ENCODE measurements around the gene SPDEF. TPM values are rescaled to one million over a fixed set of nuclear protein-coding genes. Genes with fewer than 3 reads are reported as not detected.

The SPDEF gene
- total RNA-seq, 4 donors from 2014 or later = not detected

DNA sequence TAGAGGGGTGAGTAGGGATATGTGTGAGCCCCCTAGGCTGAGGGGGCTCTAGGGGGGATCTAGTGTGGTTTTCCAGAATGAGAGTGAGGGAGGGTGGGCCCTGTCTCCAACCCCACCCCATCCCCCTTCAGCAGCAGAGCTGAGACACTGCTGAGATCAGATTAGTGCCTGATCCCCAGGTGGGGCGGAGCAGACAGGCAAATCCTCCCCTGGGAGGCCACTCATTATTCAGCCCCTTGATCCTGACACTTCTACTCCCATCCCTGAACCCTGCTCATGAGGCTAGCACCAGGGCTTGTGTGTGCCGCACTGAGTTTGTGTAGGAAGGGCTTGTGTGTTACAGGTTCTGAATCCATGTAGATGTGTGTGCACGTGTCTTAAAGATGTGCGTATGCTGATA is 42.5 kb downstream of the SPDEF start:
- no peak overlapping the region for H3K4me3 ChIP-seq
- DNase-seq (ENCODE audit: low spot score in 2 of 2) = no peak
- H3K9me3 ChIP-seq = peaks cover 0 to 15% (median 0%) of the 10 kb centered on the region in 4 donors
- WGBS, 2 donors = 93 to 95% methylated on average over 4 of the region's 4 CpGs
- peaks cover 0 to 16% (median 7%) of the 10 kb centered on the region in 4 donors for H3K4me1 ChIP-seq
- peaks cover 0 to 23% of the 10 kb centered on the region in 2 donors for H3K27me3 ChIP-seq
- peak overlapping the region in 1 of 4 donors; percentile 38 for H3K27ac ChIP-seq
- no peak for TF ChIP-seq POLR2A (IDR thresholded peaks at IDR 0.05)
- TF ChIP-seq EP300 (IDR thresholded peaks at IDR 0.05) = no peak
- TF ChIP-seq, protein P1, sequence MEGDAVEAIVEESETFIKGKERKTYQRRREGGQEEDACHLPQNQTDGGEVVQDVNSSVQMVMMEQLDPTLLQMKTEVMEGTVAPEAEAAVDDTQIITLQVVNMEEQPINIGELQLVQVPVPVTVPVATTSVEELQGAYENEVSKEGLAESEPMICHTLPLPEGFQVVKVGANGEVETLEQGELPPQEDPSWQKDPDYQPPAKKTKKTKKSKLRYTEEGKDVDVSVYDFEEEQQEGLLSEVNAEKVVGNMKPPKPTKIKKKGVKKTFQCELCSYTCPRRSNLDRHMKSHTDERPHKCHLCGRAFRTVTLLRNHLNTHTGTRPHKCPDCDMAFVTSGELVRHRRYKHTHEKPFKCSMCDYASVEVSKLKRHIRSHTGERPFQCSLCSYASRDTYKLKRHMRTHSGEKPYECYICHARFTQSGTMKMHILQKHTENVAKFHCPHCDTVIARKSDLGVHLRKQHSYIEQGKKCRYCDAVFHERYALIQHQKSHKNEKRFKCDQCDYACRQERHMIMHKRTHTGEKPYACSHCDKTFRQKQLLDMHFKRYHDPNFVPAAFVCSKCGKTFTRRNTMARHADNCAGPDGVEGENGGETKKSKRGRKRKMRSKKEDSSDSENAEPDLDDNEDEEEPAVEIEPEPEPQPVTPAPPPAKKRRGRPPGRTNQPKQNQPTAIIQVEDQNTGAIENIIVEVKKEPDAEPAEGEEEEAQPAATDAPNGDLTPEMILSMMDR (IDR thresholded peaks at IDR 0.05) = no peak
- no peaks in the 10 kb centered on the region for H3K36me3 ChIP-seq

GRCh38 chr6:34512738-34513115 is 43.4 kb downstream of the SPDEF start:
- Histone ChIP-seq H3K36me3 (no peaks in the 10 kb centered on the region), H3K27ac (peak overlapping the region in 1 of 4 donors; percentile 55), H3K4me3 (no peak overlapping the region), H3K27me3 (peaks cover 0 to 23% of the 10 kb centered on the region in 2 donors), H3K9me3 (peaks cover 0 to 18% (median 0%) of the 10 kb centered on the region in 4 donors), H3K4me1 (peaks cover 0 to 16% (median 7%) of the 10 kb centered on the region in 4 donors)
- peak in 1 of 2 donors; percentile 8 for DNase-seq (ENCODE audit: low spot score in 2 of 2)
- 60 to 71% methylated on average over 5 of the region's 5 CpGs for WGBS, 2 donors
- TF ChIP-seq, protein P1 (IDR thresholded peaks at IDR 0.05) = no peak
- TF ChIP-seq POLR2A (IDR thresholded peaks at IDR 0.05) (no peak), EP300 (IDR thresholded peaks at IDR 0.05) (no peak)

GRCh38 chr6:34511915-34512737 is 44.0 kb downstream of the SPDEF start:
- TF ChIP-seq POLR2A (IDR thresholded peaks at IDR 0.05) (no peak), EP300 (IDR thresholded peaks at IDR 0.05) (no peak)
- TF ChIP-seq, protein P1 (IDR thresholded peaks at IDR 0.05) = no peak
- no peak for DNase-seq (ENCODE audit: low spot score in 2 of 2)
- peaks cover 0 to 16% (median 7%) of the 10 kb centered on the region in 4 donors for H3K4me1 ChIP-seq
- H3K4me3 ChIP-seq = no peak overlapping the region
- H3K36me3 ChIP-seq = no peaks in the 10 kb centered on the region
- H3K27ac ChIP-seq = peak overlapping the region in 1 of 4 donors; percentile 55
- WGBS, 2 donors = 47 to 50% methylated on average over 10 to 12 of the region's 12 CpGs
- H3K27me3 ChIP-seq = peaks cover 0 to 20% of the 10 kb centered on the region in 2 donors
- H3K9me3 ChIP-seq = peaks cover 0 to 18% (median 0%) of the 10 kb centered on the region in 4 donors

GRCh38 chr6:34511214-34511914 is 44.8 kb downstream of the SPDEF start:
- Histone ChIP-seq H3K4me1 (peaks cover 0 to 16% (median 7%) of the 10 kb centered on the region in 4 donors), H3K27me3 (peaks cover 0 to 15% of the 10 kb centered on the region in 2 donors), H3K27ac (no peak overlapping the region), H3K4me3 (no peak overlapping the region), H3K36me3 (no peaks in the 10 kb centered on the region), H3K9me3 (peaks cover 0 to 18% (median 0%) of the 10 kb centered on the region in 4 donors)
- 48 to 72% methylated on average over 6 of the region's 6 CpGs for whole genome bisulfite sequencing, 2 donors
- no peak for TF ChIP-seq EP300 (IDR thresholded peaks at IDR 0.05)
- TF ChIP-seq, protein P1 (IDR thresholded peaks at IDR 0.05) = no peak
- no peak for DNase-seq (ENCODE audit: low spot score in 2 of 2)

GRCh38 chr6:34510299-34510698 is 45.8 kb downstream of the SPDEF start:
- TF ChIP-seq, protein P1 (IDR thresholded peaks at IDR 0.05) = no peak
- TF ChIP-seq POLR2A (IDR thresholded peaks at IDR 0.05) (no peak), EP300 (IDR thresholded peaks at IDR 0.05) (no peak)
- peaks cover 0 to 6% of the 10 kb centered on the region in 2 donors for H3K27me3 ChIP-seq
- no peak for DNase-seq (ENCODE audit: low spot score in 2 of 2)
- H3K36me3 ChIP-seq = no peaks in the 10 kb centered on the region
- H3K4me1 ChIP-seq = peaks cover 0 to 11% (median 7%) of the 10 kb centered on the region in 4 donors
- peaks cover 0 to 18% (median 0%) of the 10 kb centered on the region in 4 donors for H3K9me3 ChIP-seq
- H3K27ac ChIP-seq = no peak overlapping the region
- H3K4me3 ChIP-seq = no peak overlapping the region
- WGBS, 2 donors = 79 to 83% methylated on average over 4 of the region's 4 CpGs
